Stimulated activated CD8-positive, alpha-beta memory T cell treated with anti-CD3 and anti-CD28 coated beads, Interleukin-15, amount 100 ng/mL, for 4 hours (primary cell): ENCODE data around the gene PTCHD4.
"Not testable (repeated sequence)": the region's sequence is repeated elsewhere in the genome, so short reads cannot be mapped to it uniquely, and the experiment has no call there.

Experiments used
- DNase-seq, 2 donors: peaks; one replicate each; pipeline ENCODE4 v3.0.0-alpha.2; 2020; ENCODE audit warnings: low read depth in 2 of 2

The PTCHD4 gene

GRCh38 chr6:48111143-48111506 lies at the start of gene PTCHD4:
Gene PTCHD4 (minus strand): TSS chr6:48111197. CDS start chr6:48068957, 42,240 bp downstream.
- no peak for DNase-seq

GRCh38 chr6:48151142-48151541 lies 40.1 kb upstream of the PTCHD4 start:
- DNase-seq = no peak

GRCh38 chr6:48150701-48151100 lies 39.7 kb upstream of the PTCHD4 start:
- DNase-seq = no peak

GRCh38 chr6:48147051-48147450 lies 36.1 kb upstream of the PTCHD4 start:
- no peak for DNase-seq

GRCh38 chr6:48144021-48144420 lies 33.0 kb upstream of the PTCHD4 start:
- no peak for DNase-seq

GRCh38 chr6:48141975-48142374 lies 31.0 kb upstream of the PTCHD4 start:
- no peak for DNase-seq

GRCh38 chr6:48139818-48140614 lies 29.0 kb upstream of the PTCHD4 start:
- no peak for DNase-seq

GRCh38 chr6:48136856-48137255 lies 25.9 kb upstream of the PTCHD4 start:
- no peak for DNase-seq

GRCh38 chr6:48135323-48136084 lies 24.5 kb upstream of the PTCHD4 start:
- no peak for DNase-seq

GRCh38 chr6:48134246-48134645 lies 23.2 kb upstream of the PTCHD4 start:
- DNase-seq = no peak

GRCh38 chr6:48123601-48124000 lies 12.6 kb upstream of the PTCHD4 start:
- DNase-seq = no peak

GRCh38 chr6:48121983-48122749 lies 11.2 kb upstream of the PTCHD4 start:
- not testable (repeated sequence) for DNase-seq

GRCh38 chr6:48116699-48117645 lies 6.0 kb upstream of the PTCHD4 start:
- no peak for DNase-seq

GRCh38 chr6:48113130-48113529 lies 2.1 kb upstream of the PTCHD4 start:
- no peak for DNase-seq

- DNase-seq = no peak
Measured at GRCh38 chr6:48111575-48111974, 578 bp upstream of the PTCHD4 start.

- DNase-seq = no peak
Measured at GRCh38 chr6:48110436-48111142, 408 bp downstream of the PTCHD4 start.

GRCh38 chr6:48109944-48110343 lies 1.1 kb downstream of the PTCHD4 start:
- no peak for DNase-seq

- DNase-seq = not testable (repeated sequence)
Measured at GRCh38 chr6:48102476-48103195, 8.4 kb downstream of the PTCHD4 start.

- no peak for DNase-seq
Measured at GRCh38 chr6:48101290-48101689, 9.7 kb downstream of the PTCHD4 start.

GRCh38 chr6:48100588-48100895 lies 10.5 kb downstream of the PTCHD4 start:
- no peak for DNase-seq
